ENCODE data around the gene N4BP3.

N4BP3 gene

GRCh38 chr5:178080056-178080455 is 33.3 kb upstream of the N4BP3 start:
- H4K20me1 ChIP-seq (ENCODE audit: insufficient read depth, low read length), result no peaks in the 10 kb centered on the region
- H3K9ac ChIP-seq (ENCODE audit: low read length), result no peak overlapping the region
- no peak overlapping the region for H3K4me2 ChIP-seq (ENCODE audit: low read depth, low read length)
- no peaks in the 10 kb centered on the region for H3K9me3 ChIP-seq (replicated peaks; ENCODE audit: insufficient read depth, low read length)
- TF ChIP-seq EZH2phosphoT487 (IDR thresholded peaks at IDR 0.05; ENCODE audit: low read length), result no peak
- TF ChIP-seq CTCF (IDR thresholded peaks at IDR 0.05; ENCODE audit: low read length), result no peak
- no peak for TF ChIP-seq EZH2 (optimal IDR thresholded peaks at IDR 0.05; ENCODE audit: low read depth, low read length)
- H3K9me2 ChIP-seq (replicated peaks; ENCODE audit: insufficient read depth, low read length), result no peaks in the 10 kb centered on the region
- no peaks in the 10 kb centered on the region for H3F3A ChIP-seq (ENCODE audit: insufficient read depth, low read length)
- H3K79me2 ChIP-seq (ENCODE audit: low read length), result no peaks in the 10 kb centered on the region
- H3K27me3 ChIP-seq (replicated peaks; ENCODE audit: insufficient read depth, low read length), result peaks cover 19% of the 10 kb centered on the region
- H2AFZ ChIP-seq (ENCODE audit: low read length), result no peak overlapping the region
- no peak for DNase-seq
- H3K4me1 ChIP-seq (ENCODE audit: low read length), result no peaks in the 10 kb centered on the region
- no peak overlapping the region for H3K4me3 ChIP-seq (ENCODE audit: low read length)
- no peak overlapping the region for H3K27ac ChIP-seq (ENCODE audit: low read length)
- H3K36me3 ChIP-seq (replicated peaks; ENCODE audit: insufficient read depth, low read length), result no peaks in the 10 kb centered on the region

- no peak overlapping the region for H2AFZ ChIP-seq (ENCODE audit: low read length)
- no peaks in the 10 kb centered on the region for H3K79me2 ChIP-seq (ENCODE audit: low read length)
- peaks cover 19% of the 10 kb centered on the region for H3K27me3 ChIP-seq (replicated peaks; ENCODE audit: insufficient read depth, low read length)
- H3K27ac ChIP-seq (ENCODE audit: low read length), result no peak overlapping the region
- H4K20me1 ChIP-seq (ENCODE audit: insufficient read depth, low read length), result no peaks in the 10 kb centered on the region
- no peak overlapping the region for H3K4me3 ChIP-seq (ENCODE audit: low read length)
- H3K9me2 ChIP-seq (replicated peaks; ENCODE audit: insufficient read depth, low read length), result no peaks in the 10 kb centered on the region
- TF ChIP-seq EZH2phosphoT487 (IDR thresholded peaks at IDR 0.05; ENCODE audit: low read length) (no peak), EZH2 (optimal IDR thresholded peaks at IDR 0.05; ENCODE audit: low read depth, low read length) (no peak), CTCF (IDR thresholded peaks at IDR 0.05; ENCODE audit: low read length) (no peak)
- H3K9me3 ChIP-seq (replicated peaks; ENCODE audit: insufficient read depth, low read length), result no peaks in the 10 kb centered on the region
- H3K36me3 ChIP-seq (replicated peaks; ENCODE audit: insufficient read depth, low read length), result no peaks in the 10 kb centered on the region
- H3F3A ChIP-seq (ENCODE audit: insufficient read depth, low read length), result no peaks in the 10 kb centered on the region
- H3K4me2 ChIP-seq (ENCODE audit: low read depth, low read length), result no peak overlapping the region
- no peak overlapping the region for H3K9ac ChIP-seq (ENCODE audit: low read length)
- no peak for DNase-seq
- no peaks in the 10 kb centered on the region for H3K4me1 ChIP-seq (ENCODE audit: low read length)
Measured at GRCh38 chr5:178080618-178081410, 32.5 kb upstream of the N4BP3 start.

- no peak overlapping the region for H3K9ac ChIP-seq (ENCODE audit: low read length)
- H3K79me2 ChIP-seq (ENCODE audit: low read length), result no peaks in the 10 kb centered on the region
- H2AFZ ChIP-seq (ENCODE audit: low read length), result no peak overlapping the region
- H3K9me3 ChIP-seq (replicated peaks; ENCODE audit: insufficient read depth, low read length), result no peaks in the 10 kb centered on the region
- peaks cover 19% of the 10 kb centered on the region for H3K27me3 ChIP-seq (replicated peaks; ENCODE audit: insufficient read depth, low read length)
- H3K4me1 ChIP-seq (ENCODE audit: low read length), result no peaks in the 10 kb centered on the region
- no peak overlapping the region for H3K4me3 ChIP-seq (ENCODE audit: low read length)
- TF ChIP-seq EZH2phosphoT487 (IDR thresholded peaks at IDR 0.05; ENCODE audit: low read length) (no peak), EZH2 (optimal IDR thresholded peaks at IDR 0.05; ENCODE audit: low read depth, low read length) (no peak)
- H3K36me3 ChIP-seq (replicated peaks; ENCODE audit: insufficient read depth, low read length), result no peaks in the 10 kb centered on the region
- H3K27ac ChIP-seq (ENCODE audit: low read length), result no peak overlapping the region
- H3F3A ChIP-seq (ENCODE audit: insufficient read depth, low read length), result no peaks in the 10 kb centered on the region
- H3K9me2 ChIP-seq (replicated peaks; ENCODE audit: insufficient read depth, low read length), result no peaks in the 10 kb centered on the region
- no peak for DNase-seq
- H3K4me2 ChIP-seq (ENCODE audit: low read depth, low read length), result no peak overlapping the region
- no peaks in the 10 kb centered on the region for H4K20me1 ChIP-seq (ENCODE audit: insufficient read depth, low read length)
Measured at GRCh38 chr5:178081571-178082243, 31.6 kb upstream of the N4BP3 start.
